CD4-positive, alpha-beta memory T cell (primary cell): Measurements from ENCODE around the gene DYNC1I2. TPM values are rescaled to one million over a fixed set of nuclear protein-coding genes. Genes with fewer than 3 reads are reported as not detected.
"Not testable (repeated sequence)": the region's sequence is repeated elsewhere in the genome, so short reads cannot be mapped to it uniquely, and the experiment has no call there.

Experiments
- CTCF ChIA-PET: fragments of 350-600 bp; sonication (Branson Sonifier 250); formaldehyde crosslinking; loops from one replicate; lab custom pipeline; 2021; ENCODE audit warnings: inconsistent platforms; ENCODE audit not compliant: partially characterized antibody; lab: Charles Lee
- POLR2A ChIA-PET: fragments of 350-600 bp; sonication (Branson Sonifier 250); formaldehyde crosslinking; loops from one replicate; lab custom pipeline; 2021; ENCODE audit not compliant: partially characterized antibody; lab: Charles Lee
- DNase-seq, 5 donors: peaks; one replicate each; pipeline versions ENCODE4 v3.0.0 to v3.0.0-alpha.2; 2020 to 2022; ENCODE audit warnings: mixed read lengths in 1 of 5
- H3K27ac ChIP-seq: one replicate; pipeline ENCODE4 v1.7.0; 2013; ENCODE audit warnings: low read depth, low read length
- H3K27me3 ChIP-seq: 2 replicates; pipeline ENCODE4 v1.7.0; 2013; ENCODE audit warnings: mild to moderate bottlenecking, low read length, moderate library complexity; ENCODE audit not compliant: insufficient read depth
- H3K36me3 ChIP-seq: 2 replicates; pipeline ENCODE4 v1.7.0; 2013; ENCODE audit warnings: mild to moderate bottlenecking, low read length, moderate library complexity; ENCODE audit not compliant: insufficient read depth
- H3K4me1 ChIP-seq: 2 replicates; pipeline ENCODE4 v1.7.0; 2013; ENCODE audit warnings: mild to moderate bottlenecking, low read length, moderate library complexity; ENCODE audit not compliant: insufficient read depth
- H3K4me3 ChIP-seq, 2 donors: one replicate each; pipeline ENCODE4 v1.7.0; 2013; ENCODE audit warnings: low read length in 2 of 2, mild to moderate bottlenecking in 1 of 2
- H3K9me3 ChIP-seq, 2 donors: one replicate each; pipeline ENCODE4 v1.7.0; 2013; ENCODE audit warnings: low read length in 2 of 2, control low read depth in 1 of 2; ENCODE audit not compliant: control insufficient read depth in 1 of 2
- H3K27ac Mint-ChIP-seq, 7 donors: one replicate each; pipeline ENCODE4 v1.8.0; 2020 to 2021; ENCODE audit warnings: mixed read lengths in 7 of 7, mild to moderate bottlenecking in 6 of 7, inconsistent platforms in 3 of 7, moderate library complexity in 3 of 7
- H3K27me3 Mint-ChIP-seq, 2 donors: one replicate each; pipeline ENCODE4 v1.8.0; 2020 to 2021; ENCODE audit warnings: mixed read lengths in 2 of 2
- H3K36me3 Mint-ChIP-seq, 2 donors: one replicate each; pipeline ENCODE4 v1.8.0; 2020 to 2021; ENCODE audit warnings: mixed read lengths in 2 of 2, inconsistent platforms in 1 of 2, mild to moderate bottlenecking in 1 of 2
- H3K4me1 Mint-ChIP-seq, 4 donors: one replicate each; pipeline ENCODE4 v1.8.0; 2020 to 2021; ENCODE audit warnings: mixed read lengths in 4 of 4, mild to moderate bottlenecking in 1 of 4
- H3K4me3 Mint-ChIP-seq, 8 donors: one replicate each; pipeline ENCODE4 v1.8.0; 2020 to 2021; ENCODE audit warnings: mixed read lengths in 8 of 8, mild to moderate bottlenecking in 7 of 8, moderate library complexity in 6 of 8, inconsistent platforms in 3 of 8
- H3K9me3 Mint-ChIP-seq, 8 donors: one replicate each; pipeline ENCODE4 v1.8.0; 2020 to 2021; ENCODE audit warnings: mixed read lengths in 8 of 8, mild to moderate bottlenecking in 5 of 8, inconsistent platforms in 3 of 8, moderate library complexity in 1 of 8
- intact Hi-C: fragments of 100-400 bp; cut with micrococcal nuclease; formaldehyde crosslinking; loops from one replicate; pipeline ENCODE4 v1.15.1; 2023
- polyA plus RNA-seq, 2 donors: library from polyadenylated mRNA; unstranded; fragments of 300-500 nt; fragmentation: Illumina TruSeq; gene quantifications; one replicate each; pipeline ENCODE4 v1.2.3, GENCODE V29; 2021
- total RNA-seq, 2 experiments: library from RNA; stranded (reverse); gene quantifications; one replicate each; pipeline ENCODE4 v1.2.3, GENCODE V29; 2021

The DYNC1I2 gene
- total and polyA plus RNA-seq, 4 experiments from 2014 or later, result 31.2 to 50.3 (median 43.1) TPM

DNA sequence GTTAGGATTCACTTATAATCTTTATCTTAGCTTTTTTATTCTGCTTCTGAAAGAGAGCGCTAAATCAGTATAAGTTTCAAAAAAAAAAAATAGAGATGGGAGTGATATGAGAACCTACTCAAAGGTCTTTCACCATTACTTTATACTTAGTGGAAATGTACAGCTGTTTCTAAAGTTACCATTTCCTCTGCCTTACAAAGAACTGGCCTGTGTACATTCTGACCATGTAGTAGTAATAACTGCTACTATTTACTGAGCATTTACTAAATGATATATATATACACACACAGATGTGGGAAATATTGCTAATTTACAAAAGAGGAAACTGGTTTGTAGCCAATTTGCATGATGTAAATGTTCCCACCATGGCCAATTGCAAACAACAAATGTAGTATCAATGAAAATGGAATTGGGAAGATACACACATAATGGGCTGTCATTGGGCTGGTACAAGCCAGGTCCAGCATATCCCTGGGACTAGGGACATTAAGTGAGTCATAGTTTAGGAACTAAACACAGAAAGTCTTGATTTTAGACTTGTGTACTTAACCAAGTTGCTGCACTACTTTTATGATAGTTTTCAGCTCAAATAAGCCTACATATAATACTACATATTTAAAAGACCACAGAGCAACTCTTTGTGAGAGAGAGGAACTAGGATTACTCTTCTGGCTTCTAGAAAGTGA, 67.1 kb downstream of the DYNC1I2 start:
- peaks cover 0 to 2% (median 0%) of the 10 kb centered on the region in 4 donors for H3K4me1 Mint-ChIP-seq
- H3K9me3 ChIP-seq, result no peaks in the 10 kb centered on the region
- no peak overlapping the region for H3K4me3 Mint-ChIP-seq
- POLR2A ChIA-PET, result no interaction called here
- peak overlapping the region in 1 of 7 donors; percentile 27 for H3K27ac Mint-ChIP-seq
- H3K9me3 Mint-ChIP-seq, result peaks cover 0 to 19% (median 6%) of the 10 kb centered on the region in 8 donors
- no peak overlapping the region for H3K27ac ChIP-seq
- no peaks in the 10 kb centered on the region for H3K27me3 ChIP-seq
- intact Hi-C loops, result no loop called here
- peaks cover 69 to 70% of the 10 kb centered on the region in 2 donors for H3K36me3 Mint-ChIP-seq
- CTCF ChIA-PET, result no interaction called here
- H3K36me3 ChIP-seq, result peaks cover 6% of the 10 kb centered on the region
- DNase-seq, result no peak
- no peak overlapping the region for H3K4me3 ChIP-seq
- no peaks in the 10 kb centered on the region for H3K4me1 ChIP-seq
- H3K27me3 Mint-ChIP-seq, result no peaks in the 10 kb centered on the region

DNA sequence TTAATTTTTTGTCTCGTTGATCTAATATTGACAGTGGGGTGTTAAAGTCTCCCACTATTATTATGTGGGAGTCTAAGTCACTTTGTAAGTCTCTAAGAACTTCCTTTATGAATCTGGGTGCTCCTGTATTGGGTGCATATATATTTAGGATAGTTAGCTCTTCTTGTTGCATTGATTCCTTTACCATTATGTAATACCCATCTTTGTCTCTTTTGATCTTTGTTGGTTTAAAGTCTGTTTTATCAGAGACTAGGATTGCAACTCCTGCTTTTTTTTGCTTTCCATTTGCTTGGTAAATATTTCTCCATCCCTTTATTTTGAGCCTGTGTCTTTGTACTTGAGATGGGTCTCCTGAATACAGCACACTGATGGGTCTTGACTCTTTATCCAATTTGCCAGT, 71.5 kb downstream of the DYNC1I2 start:
- CTCF ChIA-PET, DNase-seq, H3K4me3 Mint-ChIP-seq, H3K27me3 ChIP-seq, H3K4me3 ChIP-seq, H3K27ac Mint-ChIP-seq, H3K27ac ChIP-seq, H3K9me3 ChIP-seq, intact Hi-C loops, H3K4me1 ChIP-seq, H3K4me1 Mint-ChIP-seq, POLR2A ChIA-PET, H3K36me3 ChIP-seq, H3K27me3 Mint-ChIP-seq: not testable (repeated sequence)
- Mint-ChIP-seq H3K9me3 (peaks cover 0 to 19% (median 6%) of the 10 kb centered on the region in 8 donors), H3K36me3 (peaks cover 61 to 72% of the 10 kb centered on the region in 2 donors)

DNA sequence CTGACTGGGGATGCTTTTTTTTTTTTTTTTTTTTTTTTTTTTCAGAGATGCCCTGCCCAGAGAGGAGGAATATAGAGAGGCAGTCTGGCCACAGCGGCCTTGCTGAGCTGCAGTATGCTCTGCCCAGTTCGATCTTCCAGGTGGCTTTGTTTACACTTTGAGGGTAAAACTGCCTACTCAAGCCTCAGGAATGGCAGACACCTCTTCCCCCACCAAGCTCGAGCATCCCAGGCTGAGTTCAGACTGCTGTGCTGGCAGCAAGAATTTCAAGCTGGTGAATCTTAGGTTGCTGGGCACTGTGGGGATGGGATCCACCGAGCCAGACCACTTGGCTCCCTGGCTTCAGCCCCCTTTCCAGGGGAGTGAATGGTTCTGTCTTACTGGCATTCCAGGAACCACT, 73.9 kb downstream of the DYNC1I2 start:
- H3K27ac Mint-ChIP-seq, H3K4me1 Mint-ChIP-seq, H3K27me3 ChIP-seq, H3K4me1 ChIP-seq, H3K27me3 Mint-ChIP-seq, intact Hi-C loops, POLR2A ChIA-PET, H3K27ac ChIP-seq, H3K9me3 ChIP-seq, H3K4me3 ChIP-seq, DNase-seq, H3K36me3 ChIP-seq, H3K4me3 Mint-ChIP-seq: not testable (repeated sequence)
- H3K36me3 Mint-ChIP-seq, result peaks cover 46 to 56% of the 10 kb centered on the region in 2 donors
- CTCF ChIA-PET, result interaction anchor here (0.5 kb wide), 1 partner anchor 696 kb away, joined by 4 read pairs; no protein-coding TSS in a partner anchor
- H3K9me3 Mint-ChIP-seq, result peaks cover 0 to 11% (median 3%) of the 10 kb centered on the region in 8 donors

DNA sequence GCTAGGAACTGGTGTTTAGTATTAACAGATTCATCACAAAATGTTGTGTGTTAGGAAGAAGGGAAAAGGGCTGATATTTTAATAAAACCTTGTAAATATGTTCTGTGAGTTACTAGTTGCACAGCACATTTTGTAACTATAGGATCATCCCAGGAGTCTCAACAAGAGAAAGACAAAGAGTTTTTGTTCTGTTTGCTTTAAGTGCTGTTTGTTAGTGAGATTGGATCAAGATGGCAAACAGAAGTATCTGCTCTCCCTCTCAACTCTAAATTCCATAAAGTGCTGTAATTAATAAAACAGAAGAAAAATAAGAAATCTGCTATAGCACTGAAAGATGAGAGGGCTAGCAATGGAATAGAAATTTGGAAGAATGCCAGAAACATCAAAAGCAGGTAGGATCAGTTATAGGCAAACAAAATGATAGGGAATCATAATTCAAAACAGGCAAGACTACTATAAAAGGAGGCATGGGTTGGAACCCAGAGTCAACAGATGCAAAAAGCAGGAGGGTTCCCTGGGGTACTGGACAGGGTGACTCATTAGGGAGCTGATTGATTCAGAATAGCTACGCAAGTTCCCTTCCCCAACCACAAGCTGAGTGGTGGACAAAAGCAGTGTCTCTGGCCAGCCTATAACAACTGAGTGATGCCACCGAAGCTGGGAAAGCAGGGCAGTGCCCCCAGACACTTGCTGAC, 75.8 kb downstream of the DYNC1I2 start:
- H3K4me1 Mint-ChIP-seq, result peaks cover 0 to 2% (median 0%) of the 10 kb centered on the region in 4 donors
- H3K27me3 Mint-ChIP-seq, result no peaks in the 10 kb centered on the region
- peaks cover 0 to 11% (median 2%) of the 10 kb centered on the region in 8 donors for H3K9me3 Mint-ChIP-seq
- Histone ChIP-seq H3K27ac (no peak overlapping the region), H3K4me3 (no peak overlapping the region), H3K4me1 (no peaks in the 10 kb centered on the region), H3K27me3 (no peaks in the 10 kb centered on the region), H3K9me3 (no peaks in the 10 kb centered on the region), H3K36me3 (no peaks in the 10 kb centered on the region)
- DNase-seq, result no peak
- no peak overlapping the region for H3K4me3 Mint-ChIP-seq
- ChIA-PET CTCF (no interaction called here), POLR2A (no interaction called here)
- no peak overlapping the region for H3K27ac Mint-ChIP-seq
- intact Hi-C loops, result no loop called here
- H3K36me3 Mint-ChIP-seq, result peaks cover 41 to 47% of the 10 kb centered on the region in 2 donors

DNA sequence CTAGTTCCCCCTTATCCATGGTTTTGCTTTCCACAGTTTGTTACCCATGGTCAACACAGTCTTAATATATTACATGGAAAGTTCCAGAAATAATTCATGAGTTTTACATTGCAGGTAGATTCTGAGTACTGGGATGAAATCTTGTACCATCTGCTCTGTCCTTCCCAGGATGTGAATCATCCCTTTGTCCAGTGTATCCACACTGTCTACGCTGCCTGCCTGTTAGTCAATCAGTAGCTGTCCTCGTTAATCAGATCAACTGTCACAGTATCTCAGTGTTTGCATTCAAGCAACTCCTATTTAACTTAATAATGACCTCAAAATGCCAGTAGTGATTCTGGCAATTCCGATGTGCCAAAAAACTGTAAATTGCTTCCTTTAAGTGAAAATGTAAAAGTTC, 76.3 kb downstream of the DYNC1I2 start:
- Histone ChIP-seq H3K36me3 (no peaks in the 10 kb centered on the region), H3K27ac (no peak overlapping the region), H3K27me3 (no peaks in the 10 kb centered on the region), H3K4me1 (no peaks in the 10 kb centered on the region), H3K4me3 (no peak overlapping the region), H3K9me3 (no peaks in the 10 kb centered on the region)
- POLR2A ChIA-PET, result no interaction called here
- DNase-seq, result no peak
- CTCF ChIA-PET, result no interaction called here
- Mint-ChIP-seq H3K27me3 (no peaks in the 10 kb centered on the region), H3K36me3 (peaks cover 36 to 41% of the 10 kb centered on the region in 2 donors), H3K4me3 (no peak overlapping the region), H3K4me1 (no peaks in the 10 kb centered on the region), H3K27ac (peak overlapping the region in 1 of 7 donors; percentile 30), H3K9me3 (peaks cover 0 to 6% (median 0%) of the 10 kb centered on the region in 8 donors)
- intact Hi-C loops, result no loop called here

DNA sequence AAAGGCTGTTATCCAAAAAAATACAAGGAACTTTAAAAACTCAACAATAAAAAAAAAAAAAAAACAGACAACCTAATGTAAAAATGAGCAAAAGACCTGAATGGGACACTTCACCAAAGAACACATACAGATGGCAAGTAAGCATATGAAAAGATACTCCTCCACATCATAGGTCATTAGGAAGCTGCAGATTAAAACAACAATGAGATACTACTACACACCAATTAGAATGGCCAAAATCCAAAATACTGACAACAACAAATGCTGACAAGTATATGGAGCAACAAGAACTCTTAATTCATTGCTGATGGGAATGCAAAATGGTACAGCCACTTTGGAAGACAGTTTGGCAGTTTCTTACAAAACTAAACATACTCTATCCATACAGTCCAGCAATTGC, 84.2 kb downstream of the DYNC1I2 start:
- intact Hi-C loops, result no loop called here
- peak overlapping the region in 1 of 7 donors; percentile 68 for H3K27ac Mint-ChIP-seq
- peaks cover 4 to 39% of the 10 kb centered on the region in 2 donors for H3K36me3 Mint-ChIP-seq

DNA sequence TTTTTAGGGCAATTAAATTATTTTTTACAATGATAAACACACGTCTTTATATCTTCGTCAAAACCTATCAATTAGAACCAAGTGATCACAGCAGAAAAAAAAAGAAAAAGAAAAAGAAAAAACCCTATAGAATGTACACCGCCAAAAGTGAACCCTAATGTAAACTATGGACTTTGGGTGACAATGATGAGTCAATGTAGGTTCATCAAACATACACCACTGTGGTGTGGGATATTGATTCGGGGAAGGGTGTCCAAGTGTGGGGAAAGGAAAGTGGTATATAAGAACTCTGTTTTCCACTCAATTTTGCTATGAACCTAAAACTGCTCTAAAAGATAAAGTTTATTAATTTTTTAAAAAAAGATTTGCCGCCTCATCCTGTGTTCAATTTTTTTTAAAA, 85.1 kb downstream of the DYNC1I2 start:
- H3K27me3 Mint-ChIP-seq, result no peaks in the 10 kb centered on the region
- no peak overlapping the region for H3K27ac Mint-ChIP-seq
- H3K27me3 ChIP-seq, result no peaks in the 10 kb centered on the region
- no peaks in the 10 kb centered on the region for H3K9me3 ChIP-seq
- peaks cover 0 to 34% of the 10 kb centered on the region in 2 donors for H3K36me3 Mint-ChIP-seq
- H3K9me3 Mint-ChIP-seq, result peaks cover 2 to 32% (median 12%) of the 10 kb centered on the region in 8 donors
- no peak for DNase-seq
- intact Hi-C loops, result no loop called here
- H3K4me1 ChIP-seq, result no peaks in the 10 kb centered on the region
- no peaks in the 10 kb centered on the region for H3K4me1 Mint-ChIP-seq
- no peak overlapping the region for H3K4me3 Mint-ChIP-seq
- CTCF ChIA-PET, result no interaction called here
- H3K36me3 ChIP-seq, result no peaks in the 10 kb centered on the region
- H3K27ac ChIP-seq, result no peak overlapping the region
- H3K4me3 ChIP-seq, result no peak overlapping the region
- POLR2A ChIA-PET, result no interaction called here

More for the DNA sequence above, 84.2 kb downstream of the DYNC1I2 start:
- Histone ChIP-seq H3K4me3 (no peak overlapping the region), H3K36me3 (no peaks in the 10 kb centered on the region), H3K27me3 (no peaks in the 10 kb centered on the region), H3K9me3 (no peaks in the 10 kb centered on the region), H3K4me1 (no peaks in the 10 kb centered on the region), H3K27ac (no peak overlapping the region)
- Mint-ChIP-seq H3K4me1 (no peaks in the 10 kb centered on the region), H3K9me3 (peaks cover 2 to 26% (median 12%) of the 10 kb centered on the region in 8 donors), H3K27me3 (no peaks in the 10 kb centered on the region), H3K4me3 (no peak overlapping the region)
- ChIA-PET POLR2A (no interaction called here), CTCF (no interaction called here)
- DNase-seq, result no peak
